Astrocyte (in vitro differentiated cells and primary cell): Measurements from ENCODE around the gene PRDM15. TPM values are rescaled to one million over a fixed set of nuclear protein-coding genes. Genes with fewer than 3 reads are reported as not detected.

Source experiments
- DNase-seq: peaks from one replicate; pipeline ENCODE4 v3.0.0-alpha.2; 2010; ENCODE audit warnings: low read depth
- FAIRE-seq: peaks from 2 replicates; lab custom pipeline; 2011; peaks lifted over from hg19 to GRCh38; lab: Jason Lieb, UNC
- H2AFZ ChIP-seq: 2 replicates; pipeline ENCODE4 v1.6.0; 2012; ENCODE audit warnings: low read depth, low read length, inconsistent platforms
- H3K27ac ChIP-seq: 2 replicates; pipeline ENCODE4 v1.5.1; 2011; ENCODE audit warnings: low read depth, low read length, inconsistent platforms
- H3K27me3 ChIP-seq: 2 replicates; pipeline ENCODE4 v1.6.0; 2011; ENCODE audit warnings: low read length, inconsistent platforms; ENCODE audit not compliant: insufficient read depth
- H3K36me3 ChIP-seq: 2 replicates; pipeline ENCODE4 v1.5.1; 2011; ENCODE audit warnings: low read length, inconsistent platforms; ENCODE audit not compliant: insufficient read depth
- H3K4me1 ChIP-seq: 2 replicates; pipeline ENCODE4 v1.5.1; 2011; ENCODE audit warnings: low read length, inconsistent platforms; ENCODE audit not compliant: insufficient read depth
- H3K4me2 ChIP-seq: 2 replicates; pipeline ENCODE4 v1.6.0; 2012; ENCODE audit warnings: low read length, inconsistent platforms
- H3K4me3 ChIP-seq: 2 replicates; pipeline ENCODE4 v1.5.1; 2011; ENCODE audit warnings: low read depth, mild to moderate bottlenecking, low read length, inconsistent platforms; ENCODE audit not compliant: insufficient read depth
- H3K79me2 ChIP-seq: 2 replicates; pipeline ENCODE4 v1.6.0; 2012; ENCODE audit warnings: mild to moderate bottlenecking, low read length, inconsistent platforms; ENCODE audit not compliant: insufficient read depth
- H3K9ac ChIP-seq: 2 replicates; pipeline ENCODE4 v1.6.0; 2012; ENCODE audit warnings: mild to moderate bottlenecking, low read length, inconsistent platforms
- H3K9me3 ChIP-seq: 2 replicates; pipeline ENCODE4 v1.5.1; 2012; ENCODE audit warnings: low read depth, mild to moderate bottlenecking, low read length, inconsistent platforms; ENCODE audit not compliant: insufficient read depth
- H4K20me1 ChIP-seq: 2 replicates; pipeline ENCODE4 v1.6.0; 2012; ENCODE audit warnings: low read length, inconsistent platforms; ENCODE audit not compliant: insufficient read depth
- H3K27ac Mint-ChIP-seq: one replicate; pipeline ENCODE4 v1.8.0; 2021; ENCODE audit warnings: mild to moderate bottlenecking, mixed read lengths; ENCODE audit not compliant: unreplicated experiment
- H3K27me3 Mint-ChIP-seq: one replicate; pipeline ENCODE4 v1.8.0; 2021; ENCODE audit warnings: low read depth, mixed read lengths; ENCODE audit not compliant: unreplicated experiment
- H3K36me3 Mint-ChIP-seq: one replicate; pipeline ENCODE4 v1.8.0; 2021; ENCODE audit warnings: low read depth, mixed read lengths; ENCODE audit not compliant: unreplicated experiment
- H3K4me1 Mint-ChIP-seq: one replicate; pipeline ENCODE4 v1.8.0; 2021; ENCODE audit warnings: low read depth, mixed read lengths; ENCODE audit not compliant: unreplicated experiment
- H3K4me3 Mint-ChIP-seq: one replicate; pipeline ENCODE4 v1.8.0; 2021; ENCODE audit warnings: mild to moderate bottlenecking, moderate library complexity, mixed read lengths; ENCODE audit not compliant: unreplicated experiment
- H3K9me3 Mint-ChIP-seq: one replicate; pipeline ENCODE4 v1.8.0; 2021; ENCODE audit warnings: mild to moderate bottlenecking, mixed read lengths; ENCODE audit not compliant: unreplicated experiment
- EZH2 ChIP-seq: IDR thresholded peaks from 2 replicates; pipeline ENCODE4 v1.6.1; 2012; ENCODE audit warnings: mild to moderate bottlenecking, low read length, inconsistent platforms; ENCODE audit not compliant: insufficient read depth
- total RNA-seq: library from RNA; stranded (reverse); gene quantifications from 2 replicates; pipeline ENCODE4 v1.2.1, GENCODE V29; 2021
- TF ChIP-seq, protein P1 (sequence below): IDR thresholded peaks from 2 replicates; pipeline ENCODE4 v1.5.1; 2011; ENCODE audit warnings: low read depth, mild to moderate bottlenecking, inconsistent platforms, low read length, moderate library complexity; ENCODE audit not compliant: insufficient read depth

Gene PRDM15
- total RNA-seq, 1 donor from 2014 or later: 6.8 TPM

DNA sequence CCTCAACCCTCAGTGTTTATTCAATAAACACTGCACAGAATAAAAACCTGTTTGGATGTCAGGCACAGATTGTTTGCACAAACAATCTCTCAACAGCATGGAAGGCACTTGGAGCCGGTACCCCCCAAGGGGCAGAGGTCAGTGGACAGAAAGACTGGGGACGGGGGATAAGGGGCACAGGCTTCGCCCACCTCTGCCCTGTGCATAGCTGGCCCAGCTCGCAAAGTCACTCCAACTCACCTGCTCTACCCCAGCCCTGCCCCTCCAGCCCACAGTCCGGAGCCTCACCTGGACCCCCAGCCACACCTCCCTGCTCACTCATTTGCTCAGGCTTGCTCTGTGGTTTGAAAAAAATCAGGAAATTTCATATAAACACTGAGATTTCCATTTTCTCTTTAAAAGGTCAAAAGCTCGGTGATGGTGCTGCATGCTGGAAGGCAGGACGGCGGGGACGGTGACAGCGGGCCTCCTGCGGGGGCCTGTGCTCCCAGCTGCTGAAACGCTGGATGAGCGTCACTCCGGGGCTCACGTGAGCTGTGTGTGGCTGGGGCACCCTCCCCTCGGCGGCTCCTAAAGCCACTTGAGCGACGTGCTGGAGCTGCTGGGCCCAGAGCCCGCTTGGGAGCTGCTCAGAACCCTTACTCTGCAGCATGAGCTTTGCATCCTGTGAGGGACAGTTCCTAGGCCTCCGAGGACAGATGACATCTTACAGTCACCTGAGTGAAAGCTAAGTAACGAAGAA is 54.5 kb downstream of the PRDM15 start:
- Histone ChIP-seq H3K4me1 (no peaks in the 10 kb centered on the region), H3K79me2 (no peaks in the 10 kb centered on the region), H3K36me3 (no peaks in the 10 kb centered on the region), H3K4me2 (no peak overlapping the region), H3K9ac (no peak overlapping the region), H3K4me3 (no peak overlapping the region), H3K9me3 (no peaks in the 10 kb centered on the region), H2AFZ (no peak overlapping the region), H3K27ac (no peak overlapping the region), H4K20me1 (peaks cover 11% of the 10 kb centered on the region), H3K27me3 (no peaks in the 10 kb centered on the region)
- Mint-ChIP-seq H3K27ac (no peak overlapping the region), H3K4me1 (no peaks in the 10 kb centered on the region), H3K36me3 (peaks cover 19% of the 10 kb centered on the region), H3K27me3 (peaks cover under 1% of the 10 kb centered on the region), H3K9me3 (no peaks in the 10 kb centered on the region), H3K4me3 (no peak overlapping the region)
- no peak for TF ChIP-seq EZH2
- TF ChIP-seq, protein P1, sequence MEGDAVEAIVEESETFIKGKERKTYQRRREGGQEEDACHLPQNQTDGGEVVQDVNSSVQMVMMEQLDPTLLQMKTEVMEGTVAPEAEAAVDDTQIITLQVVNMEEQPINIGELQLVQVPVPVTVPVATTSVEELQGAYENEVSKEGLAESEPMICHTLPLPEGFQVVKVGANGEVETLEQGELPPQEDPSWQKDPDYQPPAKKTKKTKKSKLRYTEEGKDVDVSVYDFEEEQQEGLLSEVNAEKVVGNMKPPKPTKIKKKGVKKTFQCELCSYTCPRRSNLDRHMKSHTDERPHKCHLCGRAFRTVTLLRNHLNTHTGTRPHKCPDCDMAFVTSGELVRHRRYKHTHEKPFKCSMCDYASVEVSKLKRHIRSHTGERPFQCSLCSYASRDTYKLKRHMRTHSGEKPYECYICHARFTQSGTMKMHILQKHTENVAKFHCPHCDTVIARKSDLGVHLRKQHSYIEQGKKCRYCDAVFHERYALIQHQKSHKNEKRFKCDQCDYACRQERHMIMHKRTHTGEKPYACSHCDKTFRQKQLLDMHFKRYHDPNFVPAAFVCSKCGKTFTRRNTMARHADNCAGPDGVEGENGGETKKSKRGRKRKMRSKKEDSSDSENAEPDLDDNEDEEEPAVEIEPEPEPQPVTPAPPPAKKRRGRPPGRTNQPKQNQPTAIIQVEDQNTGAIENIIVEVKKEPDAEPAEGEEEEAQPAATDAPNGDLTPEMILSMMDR: no peak
- no peak for DNase-seq
- no peak for FAIRE-seq

DNA sequence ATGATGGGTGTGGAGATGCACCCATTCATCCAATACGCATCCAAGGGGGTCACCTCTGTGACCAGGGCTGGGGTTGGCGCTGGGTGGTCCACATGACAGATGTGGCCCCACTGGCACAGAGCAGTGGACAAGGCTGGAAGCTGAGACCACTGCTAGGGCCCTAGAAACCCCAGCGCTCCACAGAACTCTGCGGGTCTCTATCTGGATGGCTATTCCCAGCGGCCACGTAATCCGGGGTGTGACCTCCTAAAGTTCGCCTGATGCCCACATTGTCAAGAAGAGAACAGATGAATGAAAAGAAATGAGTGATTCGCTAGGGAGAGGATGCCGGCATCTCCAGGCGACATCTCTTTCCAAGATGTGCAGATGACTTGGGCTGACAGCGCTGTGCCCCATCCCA is 55.2 kb downstream of the PRDM15 start:
- no peaks in the 10 kb centered on the region for H3K79me2 ChIP-seq
- no peaks in the 10 kb centered on the region for H3K9me3 Mint-ChIP-seq

More for the DNA sequence above, 55.2 kb downstream of the PRDM15 start:
- FAIRE-seq (no peak), DNase-seq (no peak)
- H3K36me3 Mint-ChIP-seq: peaks cover 19% of the 10 kb centered on the region
- Histone ChIP-seq H3K9me3 (no peaks in the 10 kb centered on the region), H3K4me2 (no peak overlapping the region), H3K4me3 (no peak overlapping the region), H4K20me1 (peaks cover 4% of the 10 kb centered on the region), H3K27me3 (no peaks in the 10 kb centered on the region), H3K9ac (no peak overlapping the region), H2AFZ (no peak overlapping the region), H3K27ac (no peak overlapping the region), H3K36me3 (no peaks in the 10 kb centered on the region), H3K4me1 (no peaks in the 10 kb centered on the region)
- no peaks in the 10 kb centered on the region for H3K4me1 Mint-ChIP-seq
- peaks cover 1% of the 10 kb centered on the region for H3K27me3 Mint-ChIP-seq
- TF ChIP-seq, protein P1: no peak
- no peak for TF ChIP-seq EZH2
- no peak overlapping the region for H3K4me3 Mint-ChIP-seq
- no peak overlapping the region for H3K27ac Mint-ChIP-seq
